ENCODE results near the gene CEND1. TPM values are rescaled to one million over a fixed set of nuclear protein-coding genes. Genes with fewer than 3 reads are reported as not detected.

The CEND1 gene
- total and polyA plus RNA-seq, 4 donors, result 13.0 to 176 (median 92.5) TPM

DNA sequence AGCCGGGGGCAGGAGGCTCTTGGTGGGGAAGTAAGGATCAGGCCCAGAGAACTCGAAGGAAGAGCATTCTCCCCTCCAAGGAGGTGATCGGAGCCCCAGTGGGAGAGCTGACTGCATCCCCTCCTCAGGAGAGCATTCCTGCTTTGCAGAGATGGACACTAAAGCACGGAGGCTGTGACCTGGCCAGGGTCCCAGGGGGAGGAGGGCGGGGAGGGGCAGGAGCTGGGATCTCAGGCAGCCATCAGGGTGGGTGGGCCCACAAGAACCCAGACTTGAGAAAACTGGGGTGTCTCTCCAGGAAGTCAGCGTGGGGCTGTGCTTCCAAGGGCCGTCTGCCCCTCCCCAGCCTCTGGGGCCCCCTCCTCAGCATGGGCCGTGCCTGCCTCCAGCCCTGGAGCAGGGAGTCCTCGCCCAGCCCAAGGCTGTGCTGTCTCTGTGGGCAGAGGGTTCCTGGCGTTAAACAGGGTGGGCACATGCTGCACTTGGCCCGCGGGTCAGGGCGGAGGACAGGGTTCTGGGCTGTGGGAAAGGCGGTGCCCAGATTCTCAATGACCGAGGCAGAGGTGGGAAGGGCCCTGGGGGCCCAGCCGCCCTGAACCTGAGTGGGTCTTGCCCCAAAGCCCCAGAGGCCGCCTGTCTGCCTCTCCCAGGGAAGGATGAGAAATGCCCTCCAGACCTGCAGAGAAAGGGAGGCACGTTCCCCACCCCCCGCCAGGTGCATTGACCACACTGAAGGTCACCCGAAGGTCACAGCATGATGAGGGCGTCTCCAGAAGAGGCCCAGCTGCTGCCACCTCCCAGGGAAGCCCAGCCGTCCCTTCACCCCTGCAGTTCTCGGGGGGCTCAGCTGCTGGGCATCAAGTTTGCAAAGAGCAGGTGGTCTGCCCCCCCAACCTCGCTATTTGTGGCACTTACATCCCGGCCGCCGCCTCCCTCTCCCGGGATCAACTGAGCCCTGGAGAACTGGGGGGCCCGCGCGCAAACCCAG lies 643 bp downstream of the CEND1 start:
- Histone ChIP-seq H3K27me3 (ENCODE audit: control insufficient read depth, insufficient read depth, low read length) (peaks cover 3% of the 10 kb centered on the region), H3K36me3 (ENCODE audit: control insufficient read depth, insufficient read depth, low read length) (peaks cover 74% of the 10 kb centered on the region), H3K4me3 (ENCODE audit: low read depth, low read length) (peak overlapping the region; percentile 39), H3K27ac (ENCODE audit: low read depth, low read length) (peak overlapping the region; percentile 25), H3K4me1 (ENCODE audit: control insufficient read depth, insufficient read depth, low read length) (peaks cover 38% of the 10 kb centered on the region), H3K9me3 (ENCODE audit: control insufficient read depth, insufficient read depth, low read length) (no peaks in the 10 kb centered on the region)
- WGBS (ENCODE audit: insufficient coverage), result 20% methylated on average over 28 of the region's 31 CpGs
- no peak for DNase-seq (ENCODE audit: low read depth in 4 of 6, low spot score in 6 of 6)

DNA sequence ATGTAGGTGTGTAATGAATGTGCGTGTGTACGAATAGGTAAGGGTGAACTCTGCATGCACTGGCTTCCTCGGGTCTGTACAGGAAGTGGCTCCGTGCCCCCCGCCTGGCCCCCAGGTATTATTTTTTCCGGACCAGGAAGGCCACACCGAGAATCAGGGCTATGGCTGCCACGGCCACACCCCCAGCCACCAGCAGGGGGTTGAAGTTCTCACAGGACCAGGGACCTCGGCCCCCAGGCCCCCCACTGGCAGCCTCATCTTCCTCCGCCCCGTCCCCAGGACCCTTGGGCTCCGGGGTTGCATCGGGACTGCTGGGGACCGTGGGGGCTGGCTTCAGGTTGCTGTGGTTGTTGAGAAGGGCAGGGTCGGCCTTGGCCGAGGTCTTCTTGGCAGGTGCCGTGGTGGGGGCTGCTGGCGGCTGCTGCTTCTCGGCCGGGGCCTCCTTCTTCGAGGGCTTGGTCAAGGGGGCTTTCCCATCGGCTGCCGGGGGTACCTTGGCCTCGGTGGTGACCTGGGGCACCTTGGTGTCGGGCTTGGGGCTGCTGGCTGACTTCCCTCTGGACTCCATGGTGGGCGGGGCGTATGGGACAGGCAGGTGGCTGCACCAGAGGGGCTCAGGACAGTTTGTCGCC lies 1.8 kb downstream of the CEND1 start:
- Histone ChIP-seq H3K27ac (ENCODE audit: low read depth, low read length) (no peak overlapping the region), H3K4me3 (ENCODE audit: low read depth, low read length) (no peak overlapping the region), H3K4me1 (ENCODE audit: control insufficient read depth, insufficient read depth, low read length) (peaks cover 42% of the 10 kb centered on the region), H3K9me3 (ENCODE audit: control insufficient read depth, insufficient read depth, low read length) (no peaks in the 10 kb centered on the region), H3K36me3 (ENCODE audit: control insufficient read depth, insufficient read depth, low read length) (peaks cover 63% of the 10 kb centered on the region), H3K27me3 (ENCODE audit: control insufficient read depth, insufficient read depth, low read length) (peaks cover 3% of the 10 kb centered on the region)
- WGBS (ENCODE audit: insufficient coverage), result 82% methylated on average over 25 of the region's 28 CpGs
- no peak for DNase-seq (ENCODE audit: low read depth in 4 of 6, low spot score in 6 of 6)

DNA sequence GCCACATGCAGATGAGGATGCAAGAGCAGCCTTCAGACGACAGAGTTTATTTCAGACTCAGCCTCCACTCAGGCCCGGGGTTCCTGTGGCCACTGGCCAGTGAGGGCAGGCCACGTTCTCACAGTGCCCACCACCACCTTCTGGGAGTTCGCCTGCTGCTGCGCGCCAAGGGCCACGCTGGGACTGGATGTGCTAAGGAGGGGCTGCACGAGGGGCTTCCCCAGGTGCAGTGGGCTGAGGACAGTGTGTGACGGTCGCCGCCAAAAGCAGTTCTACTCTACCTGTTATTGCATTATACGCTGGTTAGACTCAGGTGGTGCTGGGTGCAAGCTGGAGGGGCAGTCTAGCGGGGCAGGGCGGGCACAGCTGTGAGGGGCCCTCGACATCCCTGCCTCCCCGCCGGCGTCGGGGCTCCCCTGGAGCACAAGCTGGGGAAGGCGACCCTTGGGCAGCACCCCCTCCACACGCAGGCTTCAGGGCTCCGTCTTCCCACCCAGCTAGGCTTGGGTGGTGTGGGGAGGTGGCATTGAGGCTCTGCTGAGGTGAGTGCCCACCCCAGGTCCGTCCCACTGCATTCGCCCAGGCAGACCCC lies 2.7 kb downstream of the CEND1 start:
- 90% methylated on average over 10 of the region's 24 CpGs for WGBS (ENCODE audit: insufficient coverage)
- Histone ChIP-seq H3K4me3 (ENCODE audit: low read depth, low read length) (no peak overlapping the region), H3K9me3 (ENCODE audit: control insufficient read depth, insufficient read depth, low read length) (no peaks in the 10 kb centered on the region), H3K27ac (ENCODE audit: low read depth, low read length) (no peak overlapping the region), H3K27me3 (ENCODE audit: control insufficient read depth, insufficient read depth, low read length) (peaks cover 3% of the 10 kb centered on the region), H3K36me3 (ENCODE audit: control insufficient read depth, insufficient read depth, low read length) (peaks cover 59% of the 10 kb centered on the region), H3K4me1 (ENCODE audit: control insufficient read depth, insufficient read depth, low read length) (peaks cover 49% of the 10 kb centered on the region)
- DNase-seq (ENCODE audit: low read depth in 4 of 6, low spot score in 6 of 6), result no peak

DNA sequence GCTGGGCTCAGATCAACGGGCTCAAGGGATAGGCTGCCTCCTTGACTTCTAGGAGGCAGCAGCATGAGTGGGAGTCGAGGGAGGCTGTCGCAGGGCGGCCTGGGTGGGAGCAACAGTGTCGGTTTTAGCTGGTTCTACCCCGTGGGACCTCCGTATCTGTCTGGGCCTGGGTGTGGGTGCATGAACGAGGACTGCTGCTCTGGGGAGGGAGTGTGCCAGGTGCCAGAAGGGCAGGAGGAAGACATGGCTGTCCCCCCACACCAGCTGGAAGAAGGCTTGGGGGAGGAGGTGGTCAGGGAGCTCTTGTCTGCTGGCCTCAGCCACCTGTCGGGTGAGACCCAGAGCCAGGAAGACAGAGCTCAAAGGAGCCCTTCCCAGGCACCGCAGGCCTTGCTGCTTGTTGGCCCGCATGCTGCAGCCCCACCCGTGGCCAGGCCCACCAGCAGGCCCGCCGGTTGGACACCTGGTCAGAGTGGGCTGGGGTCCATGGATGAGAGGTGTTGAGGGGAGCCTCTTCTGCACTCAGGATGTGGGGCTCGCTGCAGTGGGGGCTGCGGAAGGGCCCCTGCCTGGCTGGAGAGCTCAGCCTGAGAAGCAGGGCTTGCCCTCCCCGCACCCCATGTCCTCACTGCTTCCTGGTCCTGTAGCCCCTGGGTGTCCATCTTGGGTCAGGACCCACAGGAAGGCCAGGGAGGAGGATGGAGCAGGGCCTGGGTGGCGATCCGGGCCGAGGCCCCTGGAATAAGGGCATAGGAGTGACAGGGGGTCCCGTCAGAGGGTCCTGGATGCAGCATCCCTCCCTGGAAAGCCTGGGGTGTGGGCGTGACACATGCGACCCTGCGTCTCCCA lies 3.4 kb downstream of the CEND1 start:
- H3K4me1 ChIP-seq (ENCODE audit: control insufficient read depth, insufficient read depth, low read length), result peaks cover 49% of the 10 kb centered on the region
- 73% methylated on average over 23 of the region's 24 CpGs for WGBS (ENCODE audit: insufficient coverage)

DNA sequence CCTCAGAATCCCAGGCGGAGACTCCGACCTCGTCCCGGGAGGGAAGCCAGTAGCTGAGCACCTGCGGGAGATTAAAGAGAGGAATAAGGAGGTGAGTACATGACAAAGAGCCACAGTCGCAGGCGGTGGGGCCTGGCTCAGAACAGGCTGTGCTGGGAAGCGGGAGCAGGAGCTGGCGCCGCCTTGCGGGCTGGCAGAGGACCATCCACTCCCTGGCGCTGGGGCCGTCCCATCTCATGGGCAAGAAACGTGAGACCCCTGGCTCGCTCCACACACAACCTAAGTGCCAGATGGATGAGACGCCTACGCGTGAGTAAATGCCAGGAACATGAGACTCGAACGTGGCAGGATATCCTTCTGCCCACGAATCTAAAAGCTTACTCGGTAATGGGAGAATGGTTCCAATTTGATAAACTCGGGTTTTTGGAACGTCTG lies 6.3 kb downstream of the CEND1 start:
- Histone ChIP-seq H3K36me3 (ENCODE audit: control insufficient read depth, insufficient read depth, low read length) (peaks cover 65% of the 10 kb centered on the region), H3K4me1 (ENCODE audit: control insufficient read depth, insufficient read depth, low read length) (peaks cover 45% of the 10 kb centered on the region), H3K27ac (ENCODE audit: low read depth, low read length) (peak overlapping the region; percentile 36), H3K4me3 (ENCODE audit: low read depth, low read length) (no peak overlapping the region), H3K27me3 (ENCODE audit: control insufficient read depth, insufficient read depth, low read length) (no peaks in the 10 kb centered on the region), H3K9me3 (ENCODE audit: control insufficient read depth, insufficient read depth, low read length) (no peaks in the 10 kb centered on the region)
- peak in 2 of 6 donors; percentile 83 to 95 for DNase-seq (ENCODE audit: low read depth in 4 of 6, low spot score in 6 of 6)
- 6% methylated on average over 20 of the region's 24 CpGs for WGBS (ENCODE audit: insufficient coverage)

More for the DNA sequence above, 3.4 kb downstream of the CEND1 start:
- peaks cover 59% of the 10 kb centered on the region for H3K36me3 ChIP-seq (ENCODE audit: control insufficient read depth, insufficient read depth, low read length)
- no peaks in the 10 kb centered on the region for H3K9me3 ChIP-seq (ENCODE audit: control insufficient read depth, insufficient read depth, low read length)
- DNase-seq (ENCODE audit: low read depth in 4 of 6, low spot score in 6 of 6), result no peak
- H3K27ac ChIP-seq (ENCODE audit: low read depth, low read length), result no peak overlapping the region
- no peak overlapping the region for H3K4me3 ChIP-seq (ENCODE audit: low read depth, low read length)
- peaks cover 3% of the 10 kb centered on the region for H3K27me3 ChIP-seq (ENCODE audit: control insufficient read depth, insufficient read depth, low read length)

DNA sequence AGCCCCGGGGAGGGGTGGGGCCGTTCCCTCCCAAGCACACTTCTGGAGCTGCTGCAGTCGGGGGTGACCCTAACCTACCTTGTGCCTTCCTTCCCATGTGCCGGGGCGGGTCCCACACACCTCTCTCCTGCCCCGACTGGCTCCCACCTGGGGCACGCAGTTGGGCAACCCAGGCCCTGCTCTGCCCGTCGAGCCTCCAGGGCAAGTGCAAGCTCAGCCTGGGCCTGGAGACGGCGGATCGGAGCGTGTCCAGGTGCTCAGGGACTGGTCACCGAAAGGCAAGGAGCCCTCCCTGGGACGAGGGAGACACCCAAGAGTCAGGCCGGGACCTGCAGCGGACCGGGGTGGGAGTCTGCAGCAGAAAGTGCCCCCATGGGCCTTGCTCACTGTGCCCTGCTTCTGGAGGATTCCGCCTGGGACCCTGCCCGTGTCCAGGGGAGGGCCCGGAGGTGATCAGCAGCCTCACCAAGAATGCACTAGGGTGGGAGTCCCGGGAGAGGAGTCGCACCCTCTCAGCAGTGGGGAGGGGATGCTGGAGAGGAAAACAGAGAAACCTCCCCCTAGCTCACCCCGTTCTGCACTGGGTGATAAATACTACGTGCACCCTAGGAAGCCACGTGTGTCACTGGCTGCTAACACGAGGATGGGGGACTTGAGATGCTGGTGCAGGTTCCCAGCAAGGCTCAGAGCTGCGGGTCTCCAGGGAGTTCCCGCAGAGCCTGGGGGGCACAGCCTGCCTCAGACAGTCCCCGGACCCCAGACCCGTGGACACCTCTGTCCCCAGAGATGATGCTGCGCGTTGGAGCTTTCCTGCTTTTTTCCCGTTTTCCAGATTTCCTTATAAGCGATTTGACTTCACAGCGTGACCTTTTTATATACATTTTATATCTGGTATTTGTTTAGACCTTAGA lies 7.4 kb downstream of the CEND1 start:
- H3K9me3 ChIP-seq (ENCODE audit: control insufficient read depth, insufficient read depth, low read length), result no peaks in the 10 kb centered on the region
- WGBS (ENCODE audit: insufficient coverage), result 74% methylated on average over 26 of the region's 36 CpGs
- no peak overlapping the region for H3K27ac ChIP-seq (ENCODE audit: low read depth, low read length)
- peaks cover 43% of the 10 kb centered on the region for H3K4me1 ChIP-seq (ENCODE audit: control insufficient read depth, insufficient read depth, low read length)
- no peak overlapping the region for H3K4me3 ChIP-seq (ENCODE audit: low read depth, low read length)
- H3K36me3 ChIP-seq (ENCODE audit: control insufficient read depth, insufficient read depth, low read length), result peaks cover 59% of the 10 kb centered on the region
- no peak for DNase-seq (ENCODE audit: low read depth in 4 of 6, low spot score in 6 of 6)
- H3K27me3 ChIP-seq (ENCODE audit: control insufficient read depth, insufficient read depth, low read length), result no peaks in the 10 kb centered on the region

DNA sequence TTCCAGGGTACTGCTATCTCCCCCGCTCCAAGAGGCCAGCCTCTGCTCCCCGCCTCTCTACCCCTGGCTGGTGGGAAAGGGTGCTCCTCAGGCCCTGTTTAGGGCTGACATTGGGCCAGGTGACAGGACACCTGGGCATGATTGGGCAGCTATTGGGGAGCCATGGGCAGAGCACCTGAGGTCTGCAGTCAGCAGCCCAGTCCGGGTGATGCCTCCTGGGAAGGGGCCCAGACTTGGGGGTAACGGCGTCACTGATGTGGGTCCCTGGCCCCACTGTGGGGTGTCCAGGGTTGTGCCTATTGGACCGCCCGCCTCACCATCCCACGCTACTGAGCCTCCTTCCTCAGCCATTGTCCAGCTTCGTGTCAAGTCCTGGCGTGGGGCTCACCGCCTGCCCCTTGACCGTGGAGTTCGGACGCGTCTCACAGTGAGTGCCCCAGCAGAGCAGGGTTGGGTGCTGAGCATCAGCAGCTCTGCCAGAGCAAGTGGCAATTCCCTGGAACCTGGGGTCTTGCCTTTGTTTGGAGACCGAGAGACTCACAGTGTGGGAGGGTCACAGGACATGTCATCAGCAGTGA lies 9.8 kb downstream of the CEND1 start:
- Histone ChIP-seq H3K9me3 (ENCODE audit: control insufficient read depth, insufficient read depth, low read length) (no peaks in the 10 kb centered on the region), H3K4me3 (ENCODE audit: low read depth, low read length) (no peak overlapping the region), H3K27me3 (ENCODE audit: control insufficient read depth, insufficient read depth, low read length) (no peaks in the 10 kb centered on the region), H3K4me1 (ENCODE audit: control insufficient read depth, insufficient read depth, low read length) (peaks cover 59% of the 10 kb centered on the region), H3K36me3 (ENCODE audit: control insufficient read depth, insufficient read depth, low read length) (peaks cover 54% of the 10 kb centered on the region), H3K27ac (ENCODE audit: low read depth, low read length) (no peak overlapping the region)
- WGBS (ENCODE audit: insufficient coverage), result 89% methylated on average over 16 of the region's 16 CpGs
- no peak for DNase-seq (ENCODE audit: low read depth in 4 of 6, low spot score in 6 of 6)

All from spinal cord (tissue), 10 donors.